Thyroid gland (tissue), 4 donors: ENCODE data around the gene NT5DC1. TPM values are rescaled to one million over a fixed set of nuclear protein-coding genes. Genes with fewer than 3 reads are reported as not detected.

Experiments used
- DNase-seq, 2 donors: peaks; one replicate each; pipeline ENCODE4 v3.0.0-alpha.2; 2019
- H3K27ac ChIP-seq, 3 donors: fragments of 200-600 bp; sonication (generic); 1 replicate in 2 of 3; 2 replicates in 1 of 3; pipeline ENCODE4 v1.5.1; 2016 to 2019; ENCODE audit warnings: mild to moderate bottlenecking in 1 of 3, moderate library complexity in 1 of 3
- H3K27me3 ChIP-seq: fragments of 200-600 bp; sonication (generic); one replicate; pipeline ENCODE4 v1.5.1; 2019
- H3K36me3 ChIP-seq, 2 donors: fragments of 200-600 bp; sonication (generic); one replicate each; pipeline ENCODE4 v1.5.1; 2016 to 2019
- H3K4me1 ChIP-seq, 2 donors: fragments of 200-600 bp; sonication (generic); one replicate each; pipeline ENCODE4 v1.5.1; 2017 to 2019
- H3K4me3 ChIP-seq, 3 donors: fragments of 200-600 bp; sonication (generic); replicated peaks in 1 of 3; 1 replicate in 2 of 3; 2 replicates in 1 of 3; pipeline ENCODE4 v1.5.1; 2016; ENCODE audit warnings: mild to moderate bottlenecking in 1 of 3
- H3K9me3 ChIP-seq: fragments of 200-600 bp; sonication (generic); one replicate; pipeline ENCODE4 v1.5.1; 2017
- CTCF ChIP-seq, 6 experiments: fragments of 200-600 bp in 3 of 6; fragments of 450-650 bp in 3 of 6; sonication (generic) in 3 of 6; IDR thresholded peaks; one replicate each; pipeline ENCODE4 v1.5.1; 2016 to 2019; ENCODE audit warnings: antibody characterized with exemption in 6 of 6, mild to moderate bottlenecking in 2 of 6, inconsistent platforms in 1 of 6, moderate library complexity in 1 of 6
- POLR2A ChIP-seq, 2 donors: fragments of 450-650 bp; IDR thresholded peaks; one replicate each; pipeline ENCODE4 v1.6.1; 2017; ENCODE audit warnings: antibody characterized with exemption in 2 of 2, mild to moderate bottlenecking in 2 of 2, moderate library complexity in 1 of 2
- WGBS, 2 donors: methylation state at CpG; one replicate each; pipeline ENCODE4 v1.1.5; 2017; 5-methylcytosine and 5-hydroxymethylcytosine counted together
- intact Hi-C: fragments of 100-400 bp; cut with DNase I; formaldehyde crosslinking; loops from one replicate; pipeline ENCODE4 v1.15.1; 2023
- total RNA-seq, 4 donors: library from RNA; depleted of rRNA; stranded (reverse); fragments of >200 nt; gene quantifications; one replicate each; pipeline ENCODE4 v1.2.3, GENCODE V29; 2016

The NT5DC1 gene
- 10 to 100 TPM; 17.5 to 35.7 (median 22.1) TPM for total RNA-seq

GRCh38 chr6:116100419-116101301 lies at the start of gene NT5DC1:
Gene NT5DC1, plus strand, starts transcription at chr6:116100853. Its CDS starts 78 bp downstream, at chr6:116100931.
- Histone ChIP-seq H3K4me3 (peak within 1 kb of the TSS; percentile 68 to 80 (median 78)), H3K27ac (peak within 1 kb of the TSS; percentile 97 to 98 (median 97)), H3K9me3 (no peaks in the 10 kb centered on the region), H3K27me3 (no peaks in the 10 kb centered on the region), H3K4me1 (peaks cover 8 to 23% of the 10 kb centered on the region in 2 donors), H3K36me3 (no peaks in the 10 kb centered on the region)
- WGBS, 2 donors, result 1 to 4% methylated on average over 10 to 31 of the region's 87 CpGs
- peak; percentile 88 to 89 for DNase-seq
- intact Hi-C loops, result loop anchor here (5.0 kb wide), 1 partner anchor 88 kb away; no protein-coding TSS in a partner anchor
- peak; percentile 25 to 95 for TF ChIP-seq POLR2A (IDR thresholded peaks at IDR 0.05)
- peak in 3 of 6 experiments; percentile 16 to 22 (median 21) for TF ChIP-seq CTCF (IDR thresholded peaks at IDR 0.05)

- intact Hi-C loops, result no loop called here
- Histone ChIP-seq H3K9me3 (no peaks in the 10 kb centered on the region), H3K36me3 (no peaks in the 10 kb centered on the region), H3K27me3 (no peaks in the 10 kb centered on the region), H3K27ac (no peak overlapping the region), H3K4me1 (no peaks in the 10 kb centered on the region), H3K4me3 (no peak overlapping the region)
- TF ChIP-seq CTCF (IDR thresholded peaks at IDR 0.05), result no peak
- no peak for TF ChIP-seq POLR2A (IDR thresholded peaks at IDR 0.05)
- 94 to 95% methylated on average over 3 of the region's 3 CpGs for WGBS, 2 donors
- DNase-seq, result no peak
Observed at GRCh38 chr6:116051244-116051643, 49.4 kb upstream of the NT5DC1 start.

GRCh38 chr6:116055513-116055912 lies 45.1 kb upstream of the NT5DC1 start:
- intact Hi-C loops, result no loop called here
- Histone ChIP-seq H3K36me3 (no peaks in the 10 kb centered on the region), H3K27ac (no peak overlapping the region), H3K4me1 (peaks cover 0 to 5% of the 10 kb centered on the region in 2 donors), H3K4me3 (no peak overlapping the region), H3K9me3 (no peaks in the 10 kb centered on the region), H3K27me3 (no peaks in the 10 kb centered on the region)
- 88 to 90% methylated on average over 1 of the region's 1 CpG for WGBS, 2 donors
- TF ChIP-seq CTCF (IDR thresholded peaks at IDR 0.05) (no peak), POLR2A (IDR thresholded peaks at IDR 0.05) (no peak)
- no peak for DNase-seq

- Histone ChIP-seq H3K27ac (no peak overlapping the region), H3K9me3 (no peaks in the 10 kb centered on the region), H3K36me3 (no peaks in the 10 kb centered on the region), H3K4me1 (peaks cover 8 to 10% of the 10 kb centered on the region in 2 donors), H3K4me3 (no peak overlapping the region), H3K27me3 (no peaks in the 10 kb centered on the region)
- 81 to 82% methylated on average over 2 of the region's 2 CpGs for WGBS, 2 donors
- intact Hi-C loops, result no loop called here
- no peak for DNase-seq
- TF ChIP-seq CTCF (IDR thresholded peaks at IDR 0.05), result no peak
- TF ChIP-seq POLR2A (IDR thresholded peaks at IDR 0.05), result no peak
Observed at GRCh38 chr6:116057766-116058165, 42.9 kb upstream of the NT5DC1 start.
